Glutamatergic neuron (in vitro differentiated cells): ENCODE measurements around the gene FCGR3A. TPM values are rescaled to one million over a fixed set of nuclear protein-coding genes. Genes with fewer than 3 reads are reported as not detected.
"Not testable (repeated sequence)": the region's sequence is repeated elsewhere in the genome, so short reads cannot be mapped to it uniquely, and the experiment has no call there.

Source experiments
- DNase-seq: peaks from one replicate; pipeline ENCODE4 v3.0.0; 2022
- H3K27ac Mint-ChIP-seq: one replicate; pipeline ENCODE4 v1.8.0; 2020; ENCODE audit warnings: mild to moderate bottlenecking, mixed read lengths, inconsistent platforms; ENCODE audit not compliant: unreplicated experiment
- H3K27me3 Mint-ChIP-seq: one replicate; pipeline ENCODE4 v1.8.0; 2020; ENCODE audit warnings: mild to moderate bottlenecking, moderate library complexity, mixed read lengths, inconsistent platforms; ENCODE audit not compliant: unreplicated experiment
- H3K36me3 Mint-ChIP-seq: one replicate; pipeline ENCODE4 v1.8.0; 2020; ENCODE audit warnings: mild to moderate bottlenecking, mixed read lengths, inconsistent platforms; ENCODE audit not compliant: unreplicated experiment
- H3K4me1 Mint-ChIP-seq: one replicate; pipeline ENCODE4 v1.8.0; 2020; ENCODE audit warnings: mild to moderate bottlenecking, low read depth, mixed read lengths, inconsistent platforms; ENCODE audit not compliant: unreplicated experiment
- H3K4me3 Mint-ChIP-seq: one replicate; pipeline ENCODE4 v1.8.0; 2020; ENCODE audit warnings: mild to moderate bottlenecking, mixed read lengths, inconsistent platforms; ENCODE audit not compliant: unreplicated experiment
- H3K9me3 Mint-ChIP-seq: one replicate; pipeline ENCODE4 v1.8.0; 2020; ENCODE audit warnings: mild to moderate bottlenecking, moderate library complexity, mixed read lengths, inconsistent platforms; ENCODE audit not compliant: unreplicated experiment
- CTCF ChIP-seq: fragments of 200-600 bp; sonication (generic); IDR thresholded peaks from one replicate; pipeline ENCODE4 v1.5.0; 2021; ENCODE audit not compliant: partially characterized antibody, unreplicated experiment
- total RNA-seq: library from RNA; stranded (reverse); fragmentation: NEBNext Ultra II Directional; extraction: Animal tissue kit (Norgen Biotek cat#: 25700); gene quantifications from one replicate; pipeline ENCODE4 v1.2.1, GENCODE V29; 2021; ENCODE audit not compliant: unreplicated experiment

The FCGR3A gene
- total RNA-seq, 1 donor from 2014 or later = not detected

- Mint-ChIP-seq H3K9me3 (peaks cover 15% of the 10 kb centered on the region), H3K27me3 (peaks cover 22% of the 10 kb centered on the region), H3K4me3 (peak overlapping the region; percentile 72)
- DNase-seq, H3K4me1 Mint-ChIP-seq, H3K36me3 Mint-ChIP-seq, H3K27ac Mint-ChIP-seq: not testable (repeated sequence)
These were observed 24.3 kb downstream of the FCGR3A start for GRCh38 chr1:161525321-161525720.

- peaks cover 17% of the 10 kb centered on the region for H3K27me3 Mint-ChIP-seq
- H3K27ac Mint-ChIP-seq = not testable (repeated sequence)
These were observed 24.8 kb downstream of the FCGR3A start for GRCh38 chr1:161524742-161525291.

GRCh38 chr1:161523817-161524741 is 25.5 kb downstream of the FCGR3A start, which contains the start of gene HSPA6:
TSS of gene HSPA6 (plus strand) at chr1:161524540. CDS start at chr1:161524659, 119 bp downstream.
- H3K4me1 Mint-ChIP-seq, H3K36me3 Mint-ChIP-seq: not testable (repeated sequence)
- DNase-seq = peak; percentile 59
- H3K27me3 Mint-ChIP-seq = peaks cover 16% of the 10 kb centered on the region
- H3K4me3 Mint-ChIP-seq = peak within 1 kb of the TSS; percentile 84
- H3K27ac Mint-ChIP-seq = peak within 1 kb of the TSS; percentile 88
- peaks cover 11% of the 10 kb centered on the region for H3K9me3 Mint-ChIP-seq

More at GRCh38 chr1:161524742-161525291, 24.8 kb downstream of the FCGR3A start:
- H3K36me3 Mint-ChIP-seq, DNase-seq, H3K4me1 Mint-ChIP-seq: not testable (repeated sequence)
- Mint-ChIP-seq H3K9me3 (peaks cover 11% of the 10 kb centered on the region), H3K4me3 (peak overlapping the region; percentile 72)

GRCh38 chr1:161523041-161523816 is 26.4 kb downstream of the FCGR3A start:
- not testable (repeated sequence) for DNase-seq, H3K36me3 Mint-ChIP-seq, H3K4me1 Mint-ChIP-seq
- Mint-ChIP-seq H3K9me3 (peaks cover 11% of the 10 kb centered on the region), H3K27ac (peak overlapping the region; percentile 88), H3K27me3 (peaks cover 14% of the 10 kb centered on the region), H3K4me3 (peak overlapping the region; percentile 84)

GRCh38 chr1:161513953-161514352 is 35.7 kb downstream of the FCGR3A start:
- not testable (repeated sequence) for H3K27me3 Mint-ChIP-seq, H3K4me3 Mint-ChIP-seq, H3K4me1 Mint-ChIP-seq, H3K36me3 Mint-ChIP-seq, DNase-seq, H3K27ac Mint-ChIP-seq, H3K9me3 Mint-ChIP-seq

- not testable (repeated sequence) for H3K9me3 Mint-ChIP-seq, DNase-seq, H3K4me1 Mint-ChIP-seq, H3K27me3 Mint-ChIP-seq, H3K36me3 Mint-ChIP-seq, H3K4me3 Mint-ChIP-seq, H3K27ac Mint-ChIP-seq
These were observed 36.2 kb downstream of the FCGR3A start for GRCh38 chr1:161513448-161513780.

- DNase-seq, H3K9me3 Mint-ChIP-seq, H3K4me3 Mint-ChIP-seq, H3K36me3 Mint-ChIP-seq, H3K4me1 Mint-ChIP-seq, H3K27me3 Mint-ChIP-seq, H3K27ac Mint-ChIP-seq: not testable (repeated sequence)
These were observed 36.8 kb downstream of the FCGR3A start for GRCh38 chr1:161512636-161513447.

GRCh38 chr1:161511756-161512060 is 37.9 kb downstream of the FCGR3A start:
- Mint-ChIP-seq H3K27ac (no peak overlapping the region), H3K4me3 (no peak overlapping the region), H3K36me3 (no peaks in the 10 kb centered on the region), H3K27me3 (peaks cover 3% of the 10 kb centered on the region), H3K9me3 (no peaks in the 10 kb centered on the region), H3K4me1 (no peaks in the 10 kb centered on the region)
- no peak for DNase-seq
- TF ChIP-seq CTCF = no peak
